GM12873 (cell line): Measurements from ENCODE around the gene SNF8.

Source experiments
- CTCF ChIP-seq: IDR thresholded peaks from 2 replicates; pipeline ENCODE4 v1.5.1; 2012; ENCODE audit warnings: low read depth, mild to moderate bottlenecking, moderate library complexity, low read length, control low read depth; ENCODE audit not compliant: insufficient read depth; ENCODE audit errors: missing control alignments

Gene SNF8

GRCh38 chr17:48903401-48903800 lies 41.2 kb downstream of the SNF8 start:
- no peak for TF ChIP-seq CTCF

- TF ChIP-seq CTCF: no peak
Measured at GRCh38 chr17:48901241-48901640, 43.4 kb downstream of the SNF8 start.

GRCh38 chr17:48894886-48895285 lies 49.8 kb downstream of the SNF8 start:
- no peak for TF ChIP-seq CTCF

- no peak for TF ChIP-seq CTCF
Measured at GRCh38 chr17:48893646-48894508, 50.8 kb downstream of the SNF8 start.

- no peak for TF ChIP-seq CTCF
Measured at GRCh38 chr17:48892940-48893645, 51.5 kb downstream of the SNF8 start.

GRCh38 chr17:48890086-48890485 lies 54.6 kb downstream of the SNF8 start:
- TF ChIP-seq CTCF: no peak

GRCh38 chr17:48883171-48883570 lies 61.5 kb downstream of the SNF8 start:
- TF ChIP-seq CTCF: no peak
